Activated naive CD4-positive, alpha-beta T cell treated with anti-CD3 and anti-CD28 coated beads, Interleukin-2, amount 50 U/mL, for 16 hours (primary cell): ENCODE results near the gene CDH4.

Source experiments
- DNase-seq: peaks from one replicate; pipeline ENCODE4 v3.0.0-alpha.2; 2020

Gene CDH4

DNA sequence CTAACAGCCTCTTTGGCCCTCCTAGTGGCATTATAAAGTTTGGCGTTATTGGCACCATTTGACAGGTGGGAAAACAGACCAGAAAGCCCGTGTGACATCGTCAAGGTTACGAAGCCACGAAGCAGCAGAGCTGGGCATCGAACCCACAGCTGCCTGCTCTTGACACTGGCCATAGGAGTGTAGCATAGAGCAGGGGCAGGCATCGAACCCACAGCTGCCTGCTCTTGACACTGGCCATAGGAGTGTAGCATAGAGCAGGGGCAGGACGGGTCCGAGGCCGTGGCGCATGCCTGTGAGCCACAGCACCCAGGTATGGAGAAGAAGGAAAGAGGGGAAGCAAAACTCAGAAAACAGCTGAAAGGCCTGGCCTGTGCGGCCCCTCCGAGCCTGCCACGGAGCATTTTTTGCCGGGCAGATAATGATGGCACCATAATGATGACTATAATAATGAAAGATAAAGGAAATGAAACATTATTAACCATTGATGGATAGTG, 33.1 kb downstream of the CDH4 start:
- no peak for DNase-seq

DNA sequence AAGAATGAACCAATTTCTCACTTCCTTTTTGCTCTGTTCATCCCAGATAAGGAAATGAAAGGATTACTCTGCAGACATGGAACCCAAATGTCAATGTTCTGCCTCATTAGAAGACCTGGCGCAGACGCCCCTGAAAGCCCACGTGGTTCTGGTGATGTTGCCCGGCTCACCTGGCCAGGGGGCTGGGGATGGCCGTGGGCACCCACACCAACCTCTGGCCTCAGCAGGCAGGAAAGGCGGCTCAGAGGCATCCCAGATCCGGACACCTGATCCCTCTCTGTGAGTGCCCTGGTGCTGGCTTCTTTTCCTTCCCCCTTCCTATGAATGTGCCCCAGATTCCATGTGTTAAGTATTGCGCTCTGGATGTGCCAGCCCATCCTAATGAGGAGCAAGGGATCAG, 33.6 kb downstream of the CDH4 start:
- no peak for DNase-seq

DNA sequence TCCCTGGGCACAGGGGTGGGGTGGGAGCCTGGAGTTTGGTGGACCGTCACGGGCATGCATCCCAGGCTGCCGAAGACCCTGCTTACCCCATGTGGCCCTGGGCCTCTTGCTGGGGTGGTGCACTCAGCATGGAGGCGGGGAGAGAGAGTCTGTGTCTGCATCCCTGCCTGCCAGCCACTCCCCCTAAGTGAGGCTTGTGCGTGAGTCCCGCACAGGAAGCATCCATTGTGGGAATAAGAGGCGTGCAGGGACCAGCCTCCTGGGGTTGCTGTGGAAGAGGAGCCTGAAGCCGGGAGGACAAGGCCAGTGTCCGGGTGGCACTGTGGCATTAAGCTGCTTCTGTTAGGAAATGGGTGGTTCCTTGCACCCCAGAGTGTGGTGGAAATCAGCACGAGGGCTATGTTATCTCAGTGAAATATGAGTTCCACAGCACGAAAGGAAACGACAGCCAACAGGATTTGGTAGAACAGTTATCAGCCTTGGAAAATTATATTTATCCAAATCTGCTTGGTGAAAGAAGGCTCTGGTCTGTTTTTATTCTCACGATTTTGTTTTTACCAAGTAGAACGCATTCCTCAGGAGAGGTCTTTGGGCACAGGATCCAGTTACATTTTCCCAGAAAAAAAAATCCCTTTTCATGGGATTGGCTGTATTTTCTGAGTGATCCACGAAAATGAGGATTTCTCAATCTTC, 35.7 kb downstream of the CDH4 start:
- no peak for DNase-seq

DNA sequence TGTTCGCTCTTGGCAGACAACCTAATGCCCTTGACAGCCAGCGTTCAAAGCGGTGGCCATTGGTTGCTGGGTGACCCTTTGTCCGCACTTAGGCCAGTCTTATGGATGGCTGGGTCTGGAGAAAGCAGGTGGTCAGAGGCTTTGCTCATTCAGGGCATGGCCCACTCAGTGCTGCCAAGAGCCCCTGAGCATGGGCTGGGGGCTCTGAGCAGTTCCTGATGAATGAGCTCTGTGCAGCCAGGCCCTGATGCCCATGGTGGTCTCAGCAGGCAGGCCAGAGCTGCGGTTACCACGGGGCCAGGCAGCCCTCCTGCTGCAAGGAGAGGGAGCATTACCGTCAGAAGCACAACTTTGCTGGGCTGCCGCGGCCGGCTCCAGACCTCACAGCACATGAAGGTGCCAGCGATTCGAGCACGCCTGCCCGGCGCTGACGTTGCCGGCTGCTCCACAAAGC, 36.3 kb downstream of the CDH4 start:
- DNase-seq = no peak

DNA sequence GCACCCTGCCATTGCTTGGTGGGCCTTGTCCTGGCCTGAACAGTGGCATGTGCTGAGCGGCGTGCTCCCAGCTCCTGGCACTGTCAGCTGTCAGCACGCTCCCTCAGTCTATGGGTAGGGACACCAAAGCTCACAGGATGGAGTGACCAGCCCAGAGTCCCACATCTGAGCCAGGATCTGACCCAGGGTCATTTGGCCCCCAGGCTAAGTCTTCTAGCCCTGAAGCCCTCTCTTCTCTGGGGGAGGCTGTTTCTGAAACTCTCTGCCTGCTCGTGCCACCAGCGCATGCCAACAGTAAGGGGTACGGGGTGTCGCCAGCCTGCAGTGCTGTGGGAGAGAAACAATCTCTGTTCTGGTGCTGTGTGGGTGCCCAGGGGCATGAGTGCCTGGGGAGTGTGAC, 37.1 kb downstream of the CDH4 start:
- DNase-seq = no peak

DNA sequence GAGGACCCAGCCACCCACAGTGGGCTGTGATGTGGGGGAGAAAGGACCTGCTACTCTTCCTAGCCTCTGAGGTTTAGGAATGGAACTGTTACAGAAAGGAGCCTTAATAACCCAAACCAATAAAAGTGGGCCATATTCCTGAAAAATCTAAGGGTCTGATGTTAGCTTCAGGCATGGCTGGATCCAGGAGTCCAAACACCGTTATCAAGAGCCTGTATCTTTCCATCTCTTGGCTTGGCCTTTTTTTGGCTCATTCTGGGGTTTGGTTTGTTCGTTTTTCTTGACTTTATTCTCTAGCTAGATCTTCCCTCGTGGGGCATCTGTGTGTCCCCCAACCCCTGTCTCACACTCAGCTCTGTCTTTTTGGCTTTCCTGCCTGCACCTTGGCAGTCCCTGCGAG, 38.7 kb downstream of the CDH4 start:
- no peak for DNase-seq

DNA sequence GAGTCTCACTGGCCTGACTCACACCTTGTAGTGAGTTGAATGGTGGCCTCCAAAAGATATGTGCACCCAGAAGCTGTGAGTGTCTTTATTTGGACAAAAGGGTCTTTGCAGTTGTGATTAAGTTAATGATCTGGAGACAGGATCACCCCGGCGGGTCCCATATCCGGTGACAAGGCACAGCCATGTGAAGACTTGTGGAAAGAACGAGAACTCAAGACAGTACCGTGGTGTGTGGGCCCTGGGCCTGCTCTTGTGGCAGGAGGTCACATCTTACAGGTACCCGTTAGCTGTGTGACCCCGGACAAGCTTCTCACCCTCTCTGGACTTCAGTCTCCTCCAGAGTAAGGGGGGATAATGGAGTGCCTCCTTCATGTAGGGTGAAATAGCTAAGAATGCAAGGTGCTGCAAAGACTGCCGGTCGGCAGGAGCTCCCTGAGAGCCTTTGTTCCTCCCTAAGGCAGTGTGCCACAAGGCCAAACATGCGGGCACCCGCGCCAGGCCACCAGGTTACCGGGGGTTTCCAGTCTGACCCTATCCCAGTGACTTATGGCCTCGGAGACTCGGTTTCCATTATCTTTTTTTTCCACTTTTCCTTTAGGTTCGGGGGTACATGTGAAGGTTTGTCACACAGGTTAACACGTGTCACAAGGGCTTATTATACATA, 39.2 kb downstream of the CDH4 start:
- DNase-seq = no peak

DNA sequence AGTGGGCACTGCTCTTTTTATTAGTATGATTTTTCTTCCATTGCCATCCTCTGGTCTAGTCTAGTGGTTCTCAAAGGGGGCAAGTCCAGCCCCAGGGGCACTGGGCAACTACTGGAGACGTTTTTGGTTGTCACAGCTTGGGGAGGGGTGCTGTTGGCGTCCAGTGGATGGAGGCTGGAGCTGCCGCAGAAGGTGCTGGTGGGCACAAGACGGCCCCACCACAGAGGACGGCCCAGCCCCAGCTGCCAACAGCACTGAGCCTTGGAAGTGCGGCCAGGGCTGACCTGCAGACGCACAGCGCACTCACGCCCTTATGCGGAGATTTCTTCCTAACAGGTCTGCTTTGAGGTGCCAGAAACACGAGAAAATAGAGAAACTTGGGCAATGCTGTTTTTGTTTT, 40.3 kb downstream of the CDH4 start:
- no peak for DNase-seq

DNA sequence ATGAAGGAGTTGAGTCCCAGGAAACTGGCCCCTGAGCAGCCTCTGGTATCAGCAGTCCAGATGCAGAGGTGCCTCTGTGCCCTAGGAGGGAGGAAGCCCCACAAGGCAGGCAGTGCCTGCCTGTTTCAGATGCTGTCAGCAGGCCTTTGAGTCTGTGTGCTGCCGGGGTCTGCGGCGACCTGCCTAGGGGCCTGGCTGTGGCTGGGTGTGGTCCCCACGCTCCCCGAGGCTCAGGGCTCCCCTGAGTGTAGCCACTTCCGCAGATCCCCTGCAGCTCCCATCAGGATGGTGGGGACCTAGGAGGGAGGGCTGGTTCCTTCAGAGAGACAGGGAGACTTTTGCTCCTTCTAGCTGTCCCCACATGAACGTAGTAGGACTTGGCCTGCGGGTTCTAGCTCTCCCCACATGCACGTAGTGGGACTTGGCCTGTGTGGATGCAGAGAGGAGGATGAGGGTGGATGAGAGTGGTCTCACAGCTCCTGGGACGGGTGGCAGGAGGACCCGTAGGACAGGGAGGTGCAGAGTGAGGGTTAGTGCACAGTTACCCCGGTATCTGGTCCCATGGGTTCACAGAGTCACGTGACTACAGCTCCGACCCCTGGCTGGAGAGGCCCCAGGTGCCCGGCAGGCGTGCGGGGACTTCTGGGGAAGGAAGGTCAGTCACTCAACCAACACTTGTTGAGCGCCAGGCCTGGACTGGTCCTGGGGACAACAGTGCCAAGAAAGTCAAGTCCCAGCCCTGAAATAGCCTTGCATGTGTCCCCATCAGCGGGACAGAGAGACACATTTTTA, 41.0 kb downstream of the CDH4 start:
- DNase-seq = no peak

DNA sequence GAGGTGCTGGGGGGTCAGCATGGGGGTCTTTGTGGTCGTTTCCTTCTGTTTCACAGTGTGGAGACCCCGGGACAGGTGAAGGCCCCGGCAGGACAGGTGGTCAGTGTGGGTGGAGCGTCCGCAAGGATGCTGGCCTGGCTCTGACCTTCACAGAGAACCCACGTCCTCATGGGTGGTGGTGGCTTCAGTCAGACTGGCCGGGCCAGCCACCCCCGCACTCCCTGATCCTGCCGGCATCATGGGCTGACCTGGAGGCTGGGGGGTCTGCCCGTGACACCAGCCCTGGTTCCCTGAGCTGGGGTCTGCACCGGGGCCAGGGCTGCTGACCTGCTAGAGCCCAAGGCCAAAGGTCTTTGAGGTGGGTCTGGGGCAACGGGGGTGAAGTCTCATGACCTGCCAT, 41.9 kb downstream of the CDH4 start:
- no peak for DNase-seq

DNA sequence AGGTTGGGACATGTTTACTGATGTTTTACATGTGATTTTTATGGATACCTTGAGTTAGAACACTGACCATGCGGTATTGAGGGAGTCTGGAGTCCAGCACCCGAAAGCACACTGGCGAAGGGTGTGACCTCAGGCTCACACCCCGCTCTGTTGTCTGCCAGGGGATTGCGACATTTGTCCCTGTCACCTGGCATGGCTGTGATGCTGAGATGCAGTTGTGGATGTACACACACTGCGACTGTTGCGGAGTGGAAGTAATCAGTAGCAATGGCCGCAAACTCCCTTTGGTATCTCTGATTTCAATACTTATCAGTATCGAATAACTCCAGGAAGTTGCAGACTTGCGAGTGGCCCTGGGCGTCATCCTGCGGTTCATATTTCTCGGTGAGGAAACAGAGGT, 43.2 kb downstream of the CDH4 start:
- no peak for DNase-seq

DNA sequence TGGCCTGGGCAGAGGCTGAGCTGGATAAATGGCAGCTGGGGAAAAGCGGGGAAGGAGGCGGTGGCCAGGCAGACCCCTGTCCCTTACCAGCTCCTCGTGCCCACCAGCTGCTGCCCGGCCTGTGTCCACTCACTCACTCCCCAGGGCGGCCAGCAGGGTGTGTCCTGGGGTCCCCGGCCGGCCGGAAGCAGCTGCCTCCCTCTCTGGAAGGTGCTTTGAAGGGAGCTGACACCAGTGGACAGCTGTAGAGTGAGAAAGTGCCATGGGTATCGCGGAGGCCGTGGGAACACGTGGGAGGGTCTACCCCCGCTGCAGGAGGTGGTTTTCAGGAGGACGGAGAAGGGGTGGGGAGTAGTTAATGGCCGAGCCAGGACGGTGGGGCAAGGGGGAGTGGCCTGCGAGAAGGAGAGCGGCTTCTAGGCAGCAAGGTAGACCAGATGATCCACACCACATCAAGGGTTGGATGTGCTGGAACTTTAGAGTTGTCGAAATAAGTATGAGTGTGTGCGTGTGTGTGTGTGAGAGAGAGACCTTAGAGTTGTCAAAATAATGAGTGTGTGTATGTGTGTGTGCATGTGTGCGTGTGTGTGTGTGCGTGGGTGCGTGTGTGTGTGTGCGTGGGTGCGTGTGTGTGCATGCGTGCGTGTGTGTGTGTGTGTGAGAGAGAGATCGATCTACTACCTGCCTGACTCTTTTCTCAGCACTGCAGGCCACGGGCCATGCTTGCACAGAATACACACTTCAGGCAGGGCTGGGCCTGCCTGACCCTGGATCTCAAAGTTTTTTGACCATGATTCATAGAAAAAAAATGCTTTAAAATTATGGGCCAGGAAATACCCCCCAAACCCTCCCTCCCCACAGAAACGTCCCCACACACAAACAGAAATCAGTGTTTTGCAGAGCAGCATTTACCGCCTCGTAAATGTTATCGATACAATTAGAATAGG, 43.9 kb downstream of the CDH4 start:
- no peak for DNase-seq

DNA sequence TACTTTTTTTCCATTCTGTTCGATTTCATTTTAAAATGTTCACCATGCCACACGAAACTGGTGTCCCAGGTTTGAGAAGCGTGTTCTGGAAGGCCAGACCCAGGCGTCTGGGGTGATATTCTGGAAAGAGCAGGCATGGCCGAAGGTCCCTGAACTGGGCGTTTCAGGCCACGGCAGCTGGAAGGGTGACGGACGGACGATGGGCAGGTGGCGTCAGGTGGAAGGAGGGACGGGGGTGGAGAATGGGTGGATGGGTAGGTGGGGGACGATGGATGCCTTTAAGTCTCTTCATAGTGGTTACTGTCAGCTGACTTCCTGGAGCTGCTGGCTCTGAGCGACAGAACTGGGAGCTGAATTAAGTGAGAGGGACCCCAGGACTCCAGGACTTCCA, 44.6 kb downstream of the CDH4 start:
- DNase-seq = no peak

DNA sequence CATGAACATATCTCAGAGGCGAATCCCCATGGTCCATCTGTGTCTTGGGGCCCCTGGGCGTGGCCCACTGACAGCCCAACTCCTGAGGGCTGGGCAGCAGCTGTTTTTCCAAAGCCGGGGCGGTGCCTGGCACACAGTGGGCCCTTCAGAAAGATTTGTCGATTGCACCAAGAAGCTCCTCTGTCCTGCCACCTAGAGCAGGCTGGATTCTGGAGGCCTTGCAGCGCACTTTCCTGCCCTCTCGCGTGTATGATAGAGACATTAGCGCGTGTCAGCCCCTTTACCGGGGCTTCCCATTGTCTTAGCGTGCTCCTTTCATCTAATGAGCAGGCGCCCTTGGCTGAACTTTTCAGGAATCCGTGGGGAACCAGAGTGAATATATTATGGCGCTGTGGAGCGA, 45.4 kb downstream of the CDH4 start:
- no peak for DNase-seq

DNA sequence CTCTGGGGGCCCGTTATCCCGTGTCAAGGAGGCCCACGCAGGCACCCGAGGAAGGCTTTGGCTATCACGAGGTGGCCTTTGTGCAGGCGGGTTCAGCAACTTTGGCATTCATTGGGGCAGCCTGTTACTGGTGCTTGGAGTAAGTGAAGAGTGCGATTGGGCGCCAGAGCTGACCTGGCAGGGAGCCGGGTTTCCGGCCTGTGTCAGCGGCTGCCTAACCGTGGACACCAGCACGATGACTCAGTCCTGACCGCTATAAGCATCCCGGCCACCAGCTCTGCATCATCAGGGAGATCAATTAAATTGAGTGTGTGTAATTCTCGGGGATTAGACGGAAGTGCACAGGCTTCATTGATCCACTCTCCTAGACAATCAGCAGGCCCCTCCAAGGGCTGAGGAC, 45.9 kb downstream of the CDH4 start:
- DNase-seq = no peak

DNA sequence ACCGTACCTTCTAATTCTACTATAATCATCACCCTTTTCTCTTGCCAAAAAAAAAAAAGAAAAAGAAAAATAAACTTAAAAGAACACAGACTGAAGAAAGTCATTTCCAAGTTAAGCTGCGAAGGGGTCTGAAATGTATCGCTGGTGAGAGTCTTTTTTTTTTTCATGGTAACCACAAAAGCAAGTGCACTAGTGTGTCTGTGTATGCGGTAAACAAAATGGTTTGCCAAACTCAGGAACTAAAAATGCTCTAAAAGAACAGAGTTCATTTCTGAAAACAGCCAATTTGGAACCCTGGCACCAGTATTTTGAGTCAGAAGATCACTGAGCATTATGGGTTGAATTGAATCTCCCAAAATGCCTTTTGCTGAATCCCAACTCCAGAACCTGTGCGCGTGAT, 46.6 kb downstream of the CDH4 start:
- no peak for DNase-seq

DNA sequence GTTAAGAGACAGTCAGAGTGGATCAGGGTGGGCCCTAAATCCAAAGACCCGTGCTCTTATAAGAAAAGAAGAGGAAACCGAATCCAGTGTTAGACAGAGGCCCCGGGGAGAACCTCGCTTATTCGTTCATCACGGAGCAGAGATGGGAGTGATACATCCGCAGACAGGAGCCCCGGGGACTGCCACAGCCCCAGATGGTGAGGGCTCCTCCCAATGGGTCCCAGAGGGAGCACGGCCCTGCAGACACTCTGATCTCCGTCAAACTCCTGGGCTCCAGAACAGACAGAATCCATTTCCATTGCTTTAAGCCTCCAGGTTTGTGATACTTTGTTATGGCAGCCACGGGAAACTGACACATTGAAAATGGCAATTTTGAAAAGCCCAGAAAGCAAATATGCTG, 47.0 kb downstream of the CDH4 start:
- DNase-seq = no peak

DNA sequence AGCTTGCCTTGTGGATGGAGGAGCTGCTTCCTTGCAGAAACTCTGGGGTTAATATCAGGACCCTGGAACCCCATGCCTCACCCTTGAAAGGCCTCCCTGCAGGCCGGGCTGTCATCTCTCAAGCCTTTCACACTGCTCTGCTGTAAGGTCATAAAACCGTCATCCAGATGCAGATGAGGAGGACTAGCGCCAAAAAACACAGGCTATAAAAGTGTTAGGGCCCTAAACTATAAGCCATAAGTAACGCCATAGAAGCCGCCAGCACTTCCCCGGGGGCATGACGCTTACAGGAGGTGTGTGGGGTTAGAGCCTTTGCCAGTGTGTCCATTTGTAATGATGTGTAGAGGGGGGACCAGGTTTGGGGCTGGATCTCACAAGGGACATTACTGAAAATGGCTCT, 47.6 kb downstream of the CDH4 start:
- no peak for DNase-seq

DNA sequence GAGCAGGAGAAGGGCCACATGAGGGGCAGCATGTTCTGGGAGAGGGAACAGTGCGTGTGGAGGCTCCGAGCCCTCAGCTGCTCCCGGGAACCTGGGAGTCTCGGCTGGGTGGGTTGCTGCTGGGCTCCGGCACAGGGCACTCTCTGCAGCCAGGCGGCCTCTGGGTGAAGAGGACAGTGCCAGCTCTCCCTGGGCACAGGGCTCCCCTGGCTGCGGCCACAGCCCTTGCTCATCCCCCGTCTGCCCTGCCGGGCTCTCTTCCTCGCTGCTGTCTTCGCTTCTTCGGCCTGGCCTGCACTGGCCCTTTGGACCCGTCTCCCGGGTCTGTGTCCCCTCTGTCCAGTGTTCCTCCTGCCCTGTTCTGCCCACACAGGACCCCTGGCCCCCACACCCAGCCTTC, 48.2 kb downstream of the CDH4 start:
- no peak for DNase-seq

DNA sequence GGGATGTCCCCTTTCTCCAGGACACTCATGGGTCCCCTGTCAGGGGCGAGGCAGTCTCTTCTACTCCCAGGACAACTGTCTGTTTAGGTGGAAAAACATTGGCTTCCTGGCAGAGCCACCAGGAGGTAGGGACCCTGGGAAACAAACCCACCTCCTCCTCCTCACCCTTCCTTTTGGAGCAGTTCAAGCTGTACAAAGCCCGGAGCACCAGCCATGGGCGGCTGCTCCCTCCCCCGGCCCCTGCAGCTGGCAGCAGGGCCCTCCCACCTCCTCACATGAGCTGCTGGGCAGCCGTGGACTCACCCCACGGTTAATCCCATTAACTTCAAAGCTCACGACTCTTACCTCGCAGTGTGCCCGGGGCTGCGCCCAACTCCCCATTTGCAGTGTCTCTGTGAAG, 48.6 kb downstream of the CDH4 start:
- no peak for DNase-seq

DNA sequence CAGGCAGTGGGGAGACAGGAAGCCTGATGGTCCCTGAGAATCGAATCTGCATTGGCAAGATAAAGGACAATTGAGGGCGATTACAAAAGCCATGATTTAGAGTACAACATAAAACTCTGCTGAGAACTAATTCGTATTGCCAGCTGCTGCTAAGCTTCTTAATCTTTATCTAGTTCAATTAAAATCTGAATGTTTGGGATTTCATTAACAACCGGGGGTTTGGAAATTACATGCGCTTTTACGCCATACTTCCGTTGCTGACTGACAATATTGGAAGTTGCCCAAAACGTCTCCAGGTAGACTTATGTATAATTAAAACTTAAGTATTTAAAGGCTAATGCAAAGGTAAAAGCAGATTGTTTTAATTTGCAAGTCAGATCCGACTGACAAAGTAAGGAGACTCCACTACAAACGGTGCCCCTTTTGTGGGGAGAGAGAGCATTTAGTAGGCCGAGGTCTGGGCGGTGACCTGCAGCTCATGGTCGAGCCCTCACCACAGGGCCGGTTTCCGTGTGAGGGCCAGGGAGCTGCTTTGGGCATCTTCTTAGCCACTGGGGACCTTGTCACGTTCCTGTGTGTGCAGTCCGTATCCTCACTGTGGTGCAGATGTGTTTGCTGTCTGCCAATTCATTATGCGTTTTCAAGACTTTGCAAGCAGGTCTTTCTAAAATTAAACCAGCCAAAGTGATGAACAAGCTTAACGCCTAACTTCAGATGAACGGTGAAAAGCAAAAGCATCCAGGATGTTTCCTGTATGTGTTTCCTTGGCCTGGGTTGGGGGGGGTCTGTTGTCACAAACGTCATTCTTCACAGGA, 49.9 kb downstream of the CDH4 start:
- no peak for DNase-seq

DNA sequence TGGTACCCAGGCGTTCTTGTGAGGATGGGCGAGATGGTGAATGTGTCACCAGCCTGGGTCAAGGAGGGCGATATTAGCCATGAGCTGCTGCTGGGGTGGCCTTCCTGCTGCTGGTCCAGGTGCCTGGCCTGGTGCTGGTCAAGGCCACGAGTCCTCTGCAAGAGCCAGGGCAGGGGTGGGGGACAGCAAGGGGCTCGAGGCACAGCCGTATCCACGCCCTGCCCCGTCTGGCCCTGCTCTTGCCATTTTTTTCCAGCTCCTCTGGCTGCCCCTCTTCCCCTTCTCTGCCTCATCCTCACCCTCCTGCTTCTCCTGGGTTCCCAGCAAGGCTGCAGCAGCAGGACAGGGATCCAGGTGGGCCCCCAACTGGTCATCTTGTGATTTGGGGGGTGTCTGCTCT, 51.2 kb downstream of the CDH4 start:
- DNase-seq = no peak
